GM10248 (cell line): ENCODE measurements around the gene RAD23B.

Source experiments
- CTCF ChIA-PET: fragments of 300-600 bp; sonication (Branson Sonifier 250); formaldehyde crosslinking; extraction: SDS; loops from one replicate; lab custom pipeline; 2021; ENCODE audit warnings: antibody characterized with exemption; lab: Yijun Ruan, JAX
- POLR2A ChIA-PET: fragments of 350-650 bp; sonication (Branson Sonifier 250); formaldehyde crosslinking; extraction: SDS; loops from one replicate; lab custom pipeline; 2020; ENCODE audit warnings: antibody characterized with exemption; lab: Yijun Ruan, JAX
- DNase-seq: peaks from one replicate; pipeline ENCODE4 v3.0.0; 2012; ENCODE audit errors: extremely low spot score
- CTCF ChIP-seq: IDR thresholded peaks from 2 replicates; pipeline ENCODE4 v1.5.1; 2012; ENCODE audit warnings: mild to moderate bottlenecking, low read depth; ENCODE audit errors: extremely low read depth, missing control alignments, control extremely low read depth

RAD23B gene

GRCh38 chr9:107263289-107263688 lies 19.8 kb upstream of the RAD23B start:
- DNase-seq, result no peak
- no peak for TF ChIP-seq CTCF
- ChIA-PET CTCF (interaction anchor here (1.0 to 1.7 kb wide), 3 partner anchors 10 to 18 kb away, joined by 3 to 7 read pairs (median 3); no protein-coding TSS in a partner anchor), POLR2A (no interaction called here)

- POLR2A ChIA-PET, result no interaction called here
- CTCF ChIA-PET, result no interaction called here
- no peak for TF ChIP-seq CTCF
- DNase-seq, result no peak
Measured at GRCh38 chr9:107266624-107267368, 16.3 kb upstream of the RAD23B start.

DNA sequence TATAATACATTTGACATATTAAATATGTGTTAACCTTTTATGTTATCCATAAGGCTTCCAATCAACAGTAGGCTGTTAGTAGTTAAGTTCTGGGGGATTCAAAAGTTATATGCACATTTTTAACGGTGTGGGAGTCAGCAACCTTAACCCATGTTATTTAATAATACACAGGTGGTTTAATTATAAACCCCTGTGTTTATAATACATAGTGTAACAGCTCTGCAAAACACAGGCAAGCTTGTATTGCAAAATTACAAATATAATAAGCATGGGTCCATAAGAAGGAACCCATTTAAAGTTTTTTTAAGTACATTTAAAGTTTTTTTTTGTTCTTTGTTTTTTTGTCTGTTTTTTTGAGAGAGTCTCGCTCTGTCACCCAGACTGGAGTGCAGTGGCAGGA lies 14.5 kb upstream of the RAD23B start:
- DNase-seq, result no peak
- no peak for TF ChIP-seq CTCF
- CTCF ChIA-PET, result interaction anchor here (1.9 kb wide), 1 partner anchor 10 kb away, joined by 12 read pairs; no protein-coding TSS in a partner anchor
- POLR2A ChIA-PET, result no interaction called here

DNA sequence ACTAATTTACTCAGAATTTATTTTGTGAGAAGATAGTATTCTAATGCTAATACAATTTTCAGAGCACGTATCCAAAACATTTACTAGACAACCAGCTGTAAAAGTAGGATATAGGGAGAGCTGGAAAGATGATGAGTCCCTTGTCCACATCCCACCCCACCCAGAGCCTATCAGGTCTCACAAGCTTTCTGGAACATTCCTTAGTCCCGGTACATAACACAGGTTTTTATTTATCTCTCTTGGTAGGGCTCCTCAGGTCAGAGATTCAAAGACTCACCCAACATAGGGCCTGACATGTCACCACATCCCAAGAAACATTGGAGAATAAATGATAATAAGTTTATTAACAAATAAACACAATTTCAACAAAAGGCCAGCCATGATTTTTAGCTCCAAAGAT lies 13.8 kb upstream of the RAD23B start:
- ChIA-PET CTCF (interaction anchor here (0.9 to 2.6 kb wide), 4 partner anchors 8 to 72 kb away, joined by 4 to 18 read pairs (median 10); no protein-coding TSS in a partner anchor), POLR2A (no interaction called here)
- no peak for DNase-seq

GRCh38 chr9:107269681-107270080 lies 13.4 kb upstream of the RAD23B start:
- CTCF ChIA-PET, result interaction anchor here (0.7 to 2.6 kb wide), 7 partner anchors 9 to 1428 kb away, joined by 3 to 18 read pairs (median 4); no protein-coding TSS in a partner anchor
- no peak for TF ChIP-seq CTCF
- no peak for DNase-seq
- POLR2A ChIA-PET, result no interaction called here

More for the DNA sequence above, 13.8 kb upstream of the RAD23B start:
- no peak for TF ChIP-seq CTCF

DNA sequence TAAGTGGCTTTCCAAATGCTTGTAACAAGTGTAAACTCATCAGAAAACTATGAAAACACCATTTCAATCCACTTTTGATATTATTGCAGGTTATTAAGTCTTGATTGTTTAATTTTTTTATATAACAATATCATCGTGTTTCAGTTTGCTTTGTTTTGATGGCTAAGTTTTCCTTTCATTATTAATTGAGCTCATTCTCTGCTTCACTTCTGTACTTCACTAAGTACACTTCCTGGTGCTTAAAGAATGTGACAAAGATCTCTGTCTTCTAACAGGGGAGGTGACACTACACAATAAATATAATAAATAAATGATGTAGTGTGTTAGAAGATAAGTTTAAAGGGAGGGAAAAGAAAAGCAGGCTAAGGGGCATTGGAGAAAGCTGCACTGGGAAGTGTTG lies 13.0 kb upstream of the RAD23B start:
- no peak for TF ChIP-seq CTCF
- CTCF ChIA-PET, result interaction anchor here (0.7 to 2.6 kb wide), 7 partner anchors 8 to 1428 kb away, joined by 3 to 18 read pairs (median 4); no protein-coding TSS in a partner anchor
- POLR2A ChIA-PET, result no interaction called here
- no peak for DNase-seq
